Gastrocnemius medialis (tissue), 4 donors: ENCODE data around the gene KRTAP4-9. TPM values are rescaled to one million over a fixed set of nuclear protein-coding genes. Genes with fewer than 3 reads are reported as not detected.
"Not testable (repeated sequence)": the region's sequence is repeated elsewhere in the genome, so short reads cannot be mapped to it uniquely, and the experiment has no call there.

Source experiments
- ATAC-seq, 2 donors: fragments of 150-250 bp; one replicate each; pipeline ENCODE4 v1.9.1; 2016
- DNase-seq, 2 donors: peaks; one replicate each; pipeline ENCODE4 v3.0.0-alpha.2; 2019
- H3K27ac ChIP-seq, 4 donors: fragments of 200-600 bp; sonication (generic); 1 replicate in 1 of 4; 2 replicates in 3 of 4; pipeline ENCODE4 v1.5.1; 2016 to 2018; ENCODE audit warnings: mild to moderate bottlenecking in 2 of 4, moderate library complexity in 1 of 4
- H3K27me3 ChIP-seq, 3 donors: fragments of 200-600 bp; sonication (generic) in 2 of 3; 1 replicate in 1 of 3; 2 replicates in 2 of 3; pipeline versions ENCODE4 v1.5.1 to v1.6.0; 2016 to 2019; ENCODE audit warnings: mild to moderate bottlenecking in 1 of 3, moderate library complexity in 1 of 3
- H3K36me3 ChIP-seq, 2 donors: fragments of 200-600 bp; sonication (generic) in 1 of 2; one replicate each; pipeline ENCODE4 v1.5.1; 2017 to 2018
- H3K4me1 ChIP-seq, 2 donors: fragments of 200-600 bp; sonication (generic) in 1 of 2; one replicate each; pipeline ENCODE4 v1.5.1; 2016 to 2017; ENCODE audit warnings: mild to moderate bottlenecking in 2 of 2
- H3K4me3 ChIP-seq, 4 donors: fragments of 200-600 bp; sonication (generic) in 3 of 4; 1 replicate in 1 of 4; 2 replicates in 3 of 4; pipeline ENCODE4 v1.5.1; 2016 to 2019; ENCODE audit warnings: mild to moderate bottlenecking in 2 of 4
- H3K9me3 ChIP-seq, 3 donors: fragments of 200-600 bp; sonication (generic) in 2 of 3; 1 replicate in 1 of 3; 2 replicates in 2 of 3; pipeline ENCODE4 v1.5.1; 2016 to 2019
- CTCF ChIP-seq, 5 experiments: fragments of 450-650 bp in 3 of 5; fragments of 200-600 bp in 2 of 5; sonication (generic) in 2 of 5; IDR thresholded peaks in 4 of 5; conservative IDR thresholded peaks in 1 of 5; 1 replicate in 4 of 5; 2 replicates in 1 of 5; pipeline ENCODE4 v1.5.1; 2016 to 2019; ENCODE audit warnings: antibody characterized with exemption in 5 of 5, mild to moderate bottlenecking in 3 of 5, moderate library complexity in 3 of 5
- POLR2A ChIP-seq, 2 donors: fragments of 450-650 bp; IDR thresholded peaks; one replicate each; pipeline ENCODE4 v1.6.1; 2017; ENCODE audit warnings: antibody characterized with exemption in 2 of 2, mild to moderate bottlenecking in 2 of 2, moderate library complexity in 2 of 2
- in situ Hi-C, 4 donors: fragments of 200-750 bp; cut with MboI; loops; one replicate each; pipeline versions ENCODE4 v1.15.0 to v1.8.0; 2017; ENCODE audit warnings: low sequenced_read_pairs in 4 of 4
- intact Hi-C: fragments of 100-400 bp; cut with DNase I; formaldehyde crosslinking; loops from one replicate; pipeline ENCODE4 v1.15.1; 2023; ENCODE audit warnings: low total_unique reads
- total RNA-seq, 4 donors: library from RNA; depleted of rRNA; stranded (reverse); fragments of >200 nt; gene quantifications; one replicate each; pipeline versions ENCODE4 v1.1.0 to v1.2.3, GENCODE V29; 2016

The KRTAP4-9 gene
- total RNA-seq, 4 donors from 2014 or later = not detected

GRCh38 chr17:41061964-41062363 is 43.2 kb upstream of the KRTAP4-9 start:
- Histone ChIP-seq H3K4me3 (no peak overlapping the region), H3K9me3 (no peaks in the 10 kb centered on the region), H3K27ac (no peak overlapping the region), H3K4me1 (no peaks in the 10 kb centered on the region), H3K27me3 (peaks cover 0 to 17% (median 7%) of the 10 kb centered on the region in 3 donors), H3K36me3 (no peaks in the 10 kb centered on the region)
- intact Hi-C loops (no loop called here), in situ Hi-C loops (loop anchor here in 1 of 4 donors (25.0 kb wide), 1 partner anchor 100 kb away; the partner anchor contains the start of gene KRT39)
- ATAC-seq = no peak
- no peak for TF ChIP-seq CTCF (IDR thresholded peaks at IDR 0.05 in 4 of 5, conservative IDR thresholded peaks at IDR 0.05 in 1 of 5)
- TF ChIP-seq POLR2A (IDR thresholded peaks at IDR 0.05) = no peak
- DNase-seq = no peak

GRCh38 chr17:41063449-41063848 is 41.7 kb upstream of the KRTAP4-9 start:
- intact Hi-C loops (no loop called here), in situ Hi-C loops (loop anchor here in 1 of 4 donors (25.0 kb wide), 1 partner anchor 101 kb away; the partner anchor contains the start of gene KRT39)
- H3K9me3 ChIP-seq = no peaks in the 10 kb centered on the region
- no peak overlapping the region for H3K4me3 ChIP-seq
- DNase-seq (no peak), ATAC-seq (no peak)
- no peaks in the 10 kb centered on the region for H3K36me3 ChIP-seq
- H3K27ac ChIP-seq = no peak overlapping the region
- peaks cover 0 to 14% (median 0%) of the 10 kb centered on the region in 3 donors for H3K27me3 ChIP-seq
- no peaks in the 10 kb centered on the region for H3K4me1 ChIP-seq
- TF ChIP-seq POLR2A (IDR thresholded peaks at IDR 0.05) (no peak), CTCF (IDR thresholded peaks at IDR 0.05 in 4 of 5, conservative IDR thresholded peaks at IDR 0.05 in 1 of 5) (no peak)

- in situ Hi-C loops = loop anchor here in 1 of 4 donors (25.0 kb wide), 1 partner anchor 102 kb away; the partner anchor contains the start of gene KRT39
- intact Hi-C loops = no loop called here
- no peak for TF ChIP-seq POLR2A (IDR thresholded peaks at IDR 0.05)
- TF ChIP-seq CTCF (IDR thresholded peaks at IDR 0.05 in 4 of 5, conservative IDR thresholded peaks at IDR 0.05 in 1 of 5) = no peak
- Histone ChIP-seq H3K9me3 (no peaks in the 10 kb centered on the region), H3K4me1 (no peaks in the 10 kb centered on the region), H3K36me3 (no peaks in the 10 kb centered on the region), H3K27ac (no peak overlapping the region), H3K27me3 (peaks cover 0 to 6% (median 0%) of the 10 kb centered on the region in 3 donors), H3K4me3 (no peak overlapping the region)
- no peak for DNase-seq
- ATAC-seq = no peak
Measured at GRCh38 chr17:41064301-41064700, 40.9 kb upstream of the KRTAP4-9 start.

- H3K27me3 ChIP-seq, H3K4me3 ChIP-seq, H3K27ac ChIP-seq, ATAC-seq, intact Hi-C loops, H3K36me3 ChIP-seq, DNase-seq, H3K4me1 ChIP-seq, H3K9me3 ChIP-seq: not testable (repeated sequence)
- in situ Hi-C loops = loop anchor here in 1 of 4 donors (25.0 kb wide), 1 partner anchor 103 kb away; the partner anchor contains the start of gene KRT39
Measured at GRCh38 chr17:41065016-41065689, 40.0 kb upstream of the KRTAP4-9 start.

GRCh38 chr17:41065829-41066624 is 39.2 kb upstream of the KRTAP4-9 start, which contains the start of gene KRTAP2-4:
KRTAP2-4 (minus strand) TSS chr17:41065879; CDS start chr17:41065845, 34 bp downstream.
- Histone ChIP-seq H3K27me3 (peaks cover 0 to 4% (median 0%) of the 10 kb centered on the region in 3 donors), H3K4me1 (no peaks in the 10 kb centered on the region), H3K9me3 (no peaks in the 10 kb centered on the region), H3K36me3 (no peaks in the 10 kb centered on the region), H3K27ac (no peak within 1 kb of the TSS), H3K4me3 (no peak within 1 kb of the TSS)
- DNase-seq (no peak), ATAC-seq (no peak)
- intact Hi-C loops = no loop called here
- TF ChIP-seq CTCF (IDR thresholded peaks at IDR 0.05 in 4 of 5, conservative IDR thresholded peaks at IDR 0.05 in 1 of 5) (no peak), POLR2A (IDR thresholded peaks at IDR 0.05) (no peak)
- in situ Hi-C loops = loop anchor here in 1 of 4 donors (25.0 kb wide), 1 partner anchor 104 kb away; the partner anchor contains the start of gene KRT39
